ENCODE data around the gene TTC9. TPM values are rescaled to one million over a fixed set of nuclear protein-coding genes. Genes with fewer than 3 reads are reported as not detected.

TTC9 gene
- total and polyA plus RNA-seq, 4 experiments from 2014 or later: 9.2 to 25.9 (median 20.8) TPM

DNA sequence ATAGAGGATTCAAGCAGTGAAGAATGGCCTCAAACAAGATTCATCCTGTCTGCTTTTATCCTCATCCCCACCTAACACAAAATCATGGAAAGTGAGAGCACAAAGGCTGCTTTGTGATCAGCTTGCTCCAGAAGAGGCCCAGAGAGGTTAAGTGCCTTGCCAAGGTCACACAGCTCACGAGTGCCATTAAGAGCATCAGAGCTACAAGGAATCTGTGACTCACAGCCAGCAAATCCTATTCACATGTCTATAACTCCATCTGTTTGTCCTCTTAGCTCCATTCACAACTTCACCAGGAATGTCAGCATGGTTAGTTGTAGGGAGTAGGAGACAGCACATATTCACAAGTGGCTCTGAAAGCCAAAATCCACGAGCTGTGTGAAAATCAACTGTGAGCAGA lies 79.8 kb downstream of the TTC9 start:
- ChIA-PET POLR2A (ENCODE audit: partially characterized antibody) (no interaction called here), CTCF (ENCODE audit: partially characterized antibody) (interaction anchor here (2.0 to 3.0 kb wide), 2 partner anchors 8 to 98 kb away, joined by 5 to 11 read pairs; no protein-coding TSS in a partner anchor)
- Mint-ChIP-seq H3K27ac (no peak overlapping the region), H3K36me3 (no peaks in the 10 kb centered on the region), H3K9me3 (peaks cover 0 to 1% (median 0%) of the 10 kb centered on the region in 8 donors), H3K4me1 (no peaks in the 10 kb centered on the region), H3K27me3 (peaks cover 0 to under 1% of the 10 kb centered on the region in 2 donors), H3K4me3 (no peak overlapping the region)
- Histone ChIP-seq H3K36me3 (ENCODE audit: insufficient read depth, low read length) (no peaks in the 10 kb centered on the region), H3K4me1 (ENCODE audit: insufficient read depth, low read length) (no peaks in the 10 kb centered on the region), H3K27me3 (ENCODE audit: insufficient read depth, low read length) (no peaks in the 10 kb centered on the region), H3K4me3 (ENCODE audit: low read length in 2 of 2) (no peak overlapping the region), H3K9me3 (ENCODE audit: control insufficient read depth in 1 of 2, low read length in 2 of 2) (no peaks in the 10 kb centered on the region), H3K27ac (ENCODE audit: low read depth, low read length) (no peak overlapping the region)
- no peak for DNase-seq
- intact Hi-C loops (cut with micrococcal nuclease): no loop called here

DNA sequence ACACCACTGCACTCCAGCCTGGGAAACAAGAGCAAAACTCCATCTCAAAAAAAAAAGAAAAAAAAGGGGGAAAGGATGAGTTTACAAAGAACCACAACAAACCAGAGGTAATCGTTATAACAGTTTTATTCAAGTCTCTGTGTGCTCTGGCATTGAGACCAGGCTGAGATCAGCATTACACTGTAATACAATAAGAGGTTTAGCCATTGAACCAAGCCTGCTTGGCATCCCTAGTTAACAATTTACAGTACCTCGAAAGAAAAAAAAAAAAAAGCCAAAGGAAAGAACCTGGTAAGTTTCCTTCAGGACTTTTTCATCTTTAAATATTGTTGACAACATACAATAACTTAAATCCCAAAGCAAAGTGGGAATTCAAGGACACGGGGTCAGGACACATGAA lies 80.7 kb downstream of the TTC9 start:
- no peaks in the 10 kb centered on the region for H3K9me3 Mint-ChIP-seq
- Histone ChIP-seq H3K27me3 (ENCODE audit: insufficient read depth, low read length) (no peaks in the 10 kb centered on the region), H3K4me1 (ENCODE audit: insufficient read depth, low read length) (no peaks in the 10 kb centered on the region), H3K9me3 (ENCODE audit: control insufficient read depth in 1 of 2, low read length in 2 of 2) (no peaks in the 10 kb centered on the region), H3K27ac (ENCODE audit: low read depth, low read length) (no peak overlapping the region), H3K36me3 (ENCODE audit: insufficient read depth, low read length) (no peaks in the 10 kb centered on the region), H3K4me3 (ENCODE audit: low read length in 2 of 2) (no peak overlapping the region)
- CTCF ChIA-PET (ENCODE audit: partially characterized antibody): interaction anchor here (2.0 to 3.0 kb wide), 2 partner anchors 9 to 99 kb away, joined by 5 to 11 read pairs; no protein-coding TSS in a partner anchor
- no peaks in the 10 kb centered on the region for H3K27me3 Mint-ChIP-seq
- no peaks in the 10 kb centered on the region for H3K4me1 Mint-ChIP-seq
- H3K27ac Mint-ChIP-seq: no peak overlapping the region
- intact Hi-C loops (cut with micrococcal nuclease): no loop called here
- no peaks in the 10 kb centered on the region for H3K36me3 Mint-ChIP-seq
- no peak for DNase-seq
- H3K4me3 Mint-ChIP-seq: no peak overlapping the region
- POLR2A ChIA-PET (ENCODE audit: partially characterized antibody): no interaction called here

DNA sequence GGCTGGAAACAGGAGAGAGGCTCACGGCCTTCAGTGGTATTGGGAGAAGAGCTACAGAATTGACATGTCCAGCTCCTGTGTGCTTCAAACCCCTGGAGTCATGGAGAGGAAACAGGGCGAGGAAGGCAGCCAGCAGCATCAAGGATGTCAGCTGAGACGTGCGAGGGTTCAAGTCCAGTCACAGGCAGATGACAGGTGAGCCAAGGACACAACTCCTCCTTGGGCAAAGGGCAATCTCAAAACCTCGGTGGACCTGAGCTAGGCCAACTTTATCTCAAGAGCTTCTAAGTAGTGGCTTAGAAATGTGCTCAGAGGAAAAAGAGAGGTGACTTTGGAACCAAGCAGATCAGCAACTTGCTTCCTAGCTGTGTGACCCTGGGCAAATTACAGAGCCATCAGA lies 81.6 kb downstream of the TTC9 start:
- no peak for DNase-seq
- no peak overlapping the region for H3K4me3 Mint-ChIP-seq
- no peaks in the 10 kb centered on the region for H3K27me3 Mint-ChIP-seq
- H3K4me1 Mint-ChIP-seq: no peaks in the 10 kb centered on the region
- H3K9me3 Mint-ChIP-seq: no peaks in the 10 kb centered on the region
- H3K27ac Mint-ChIP-seq: no peak overlapping the region
- ChIA-PET POLR2A (ENCODE audit: partially characterized antibody) (no interaction called here), CTCF (ENCODE audit: partially characterized antibody) (interaction anchor here (3.0 kb wide), 1 partner anchor 100 kb away, joined by 11 read pairs; no protein-coding TSS in a partner anchor)
- no peak overlapping the region for H3K27ac ChIP-seq (ENCODE audit: low read depth, low read length)
- intact Hi-C loops (cut with micrococcal nuclease): no loop called here
- H3K27me3 ChIP-seq (ENCODE audit: insufficient read depth, low read length): no peaks in the 10 kb centered on the region
- H3K4me1 ChIP-seq (ENCODE audit: insufficient read depth, low read length): no peaks in the 10 kb centered on the region
- H3K36me3 Mint-ChIP-seq: peaks cover 1% of the 10 kb centered on the region in 2 donors
- no peak overlapping the region for H3K4me3 ChIP-seq (ENCODE audit: low read length in 2 of 2)
- no peaks in the 10 kb centered on the region for H3K36me3 ChIP-seq (ENCODE audit: insufficient read depth, low read length)
- H3K9me3 ChIP-seq (ENCODE audit: control insufficient read depth in 1 of 2, low read length in 2 of 2): no peaks in the 10 kb centered on the region

DNA sequence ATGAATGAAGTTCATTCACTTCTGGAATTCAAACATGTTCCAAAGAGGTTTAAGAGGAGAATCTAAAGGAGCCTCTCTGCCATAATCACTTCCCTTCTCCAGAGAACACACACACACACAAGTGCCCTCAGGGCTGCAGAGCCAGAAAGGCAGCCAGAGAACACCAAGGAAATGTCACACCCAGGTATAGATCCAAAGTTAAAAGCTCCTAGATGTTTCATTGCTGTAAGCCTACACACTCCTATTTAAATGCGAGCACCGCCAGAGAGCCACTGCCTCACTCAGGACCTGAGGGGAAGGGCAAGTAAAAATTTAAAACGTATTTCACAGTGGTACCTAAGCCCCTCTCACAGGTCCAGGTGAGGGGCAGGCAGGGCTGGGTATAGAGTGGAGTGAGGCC lies 82.4 kb downstream of the TTC9 start:
- Histone ChIP-seq H3K4me3 (ENCODE audit: low read length in 2 of 2) (no peak overlapping the region), H3K27me3 (ENCODE audit: insufficient read depth, low read length) (no peaks in the 10 kb centered on the region), H3K27ac (ENCODE audit: low read depth, low read length) (no peak overlapping the region), H3K4me1 (ENCODE audit: insufficient read depth, low read length) (no peaks in the 10 kb centered on the region), H3K9me3 (ENCODE audit: control insufficient read depth in 1 of 2, low read length in 2 of 2) (no peaks in the 10 kb centered on the region), H3K36me3 (ENCODE audit: insufficient read depth, low read length) (no peaks in the 10 kb centered on the region)
- CTCF ChIA-PET (ENCODE audit: partially characterized antibody): interaction anchor here (3.0 kb wide), 1 partner anchor 101 kb away, joined by 11 read pairs; no protein-coding TSS in a partner anchor
- no peaks in the 10 kb centered on the region for H3K27me3 Mint-ChIP-seq
- peaks cover 3 to 8% of the 10 kb centered on the region in 2 donors for H3K36me3 Mint-ChIP-seq
- intact Hi-C loops (cut with micrococcal nuclease): no loop called here
- DNase-seq: no peak
- H3K4me3 Mint-ChIP-seq: no peak overlapping the region
- no peaks in the 10 kb centered on the region for H3K4me1 Mint-ChIP-seq
- peak overlapping the region in 1 of 7 donors; percentile 68 for H3K27ac Mint-ChIP-seq
- POLR2A ChIA-PET (ENCODE audit: partially characterized antibody): no interaction called here
- H3K9me3 Mint-ChIP-seq: no peaks in the 10 kb centered on the region

DNA sequence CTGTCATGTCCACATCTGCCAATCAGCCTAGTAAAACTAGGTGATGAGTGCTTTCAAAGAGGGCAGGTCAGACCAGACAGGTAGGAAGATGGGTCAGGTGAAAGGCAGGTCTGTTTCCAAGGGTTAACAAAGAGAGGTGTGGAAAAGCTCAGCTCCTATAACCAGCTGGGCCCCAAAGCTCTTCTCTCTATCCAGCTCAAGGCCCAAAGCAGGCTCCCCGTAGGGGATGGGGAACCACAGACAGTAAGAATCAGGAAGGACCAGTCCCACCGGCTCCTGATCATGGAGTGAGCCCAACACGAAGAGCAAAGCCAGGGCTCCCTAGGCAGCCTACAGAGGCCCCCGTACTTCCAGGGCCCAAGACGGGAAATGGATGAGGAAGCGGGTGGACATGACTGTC lies 83.2 kb downstream of the TTC9 start:
- Mint-ChIP-seq H3K27ac (no peak overlapping the region), H3K4me1 (no peaks in the 10 kb centered on the region), H3K27me3 (no peaks in the 10 kb centered on the region), H3K4me3 (no peak overlapping the region), H3K9me3 (no peaks in the 10 kb centered on the region), H3K36me3 (peaks cover 10 to 15% of the 10 kb centered on the region in 2 donors)
- DNase-seq: no peak
- no peaks in the 10 kb centered on the region for H3K9me3 ChIP-seq (ENCODE audit: control insufficient read depth in 1 of 2, low read length in 2 of 2)
- POLR2A ChIA-PET (ENCODE audit: partially characterized antibody): no interaction called here
- H3K4me3 ChIP-seq (ENCODE audit: low read length in 2 of 2): no peak overlapping the region
- no peaks in the 10 kb centered on the region for H3K36me3 ChIP-seq (ENCODE audit: insufficient read depth, low read length)
- CTCF ChIA-PET (ENCODE audit: partially characterized antibody): no interaction called here
- no peaks in the 10 kb centered on the region for H3K4me1 ChIP-seq (ENCODE audit: insufficient read depth, low read length)
- intact Hi-C loops (cut with micrococcal nuclease): no loop called here
- H3K27me3 ChIP-seq (ENCODE audit: insufficient read depth, low read length): no peaks in the 10 kb centered on the region
- no peak overlapping the region for H3K27ac ChIP-seq (ENCODE audit: low read depth, low read length)

Other genes with a start within 250 kb of the TTC9 start
- gene SYNJ2BP, start 224.8 kb upstream of the TTC9 start, total RNA-seq: 10 to 100 TPM; 17.0 to 19.8 TPM
- gene SYNJ2BP, start 224.8 kb upstream of the TTC9 start, polyA plus RNA-seq: 10 to 100 TPM; 13.4 to 19.2 TPM
- gene ADAM21, start 189.7 kb upstream of the TTC9 start, total RNA-seq: not detected
- gene ADAM21, start 189.7 kb upstream of the TTC9 start, polyA plus RNA-seq: under 1 TPM in 1 of 2 donors, not detected in 1; 0.10 TPM
- 1 to 10 TPM; 1.6 to 1.7 TPM for gene ADAM20, start 106.9 kb upstream of the TTC9 start, total RNA-seq
- gene ADAM20, start 106.9 kb upstream of the TTC9 start, polyA plus RNA-seq: not detected
- 10 to 100 TPM; 57.0 to 61.8 TPM for gene MED6, start 41.3 kb upstream of the TTC9 start, total RNA-seq
- 10 to 100 TPM; 38.4 to 48.7 TPM for gene MED6, start 41.3 kb upstream of the TTC9 start, polyA plus RNA-seq
- gene MAP3K9, start 167.6 kb downstream of the TTC9 start, total RNA-seq: 1 to 10 TPM; 5.8 to 6.4 TPM
- 1 to 10 TPM in 1 of 2 donors, under 1 TPM in 1; 0.47 to 1.3 TPM for gene MAP3K9, start 167.6 kb downstream of the TTC9 start, polyA plus RNA-seq